Upper lobe of left lung (tissue), 6 donors: ENCODE data around the gene SLCO6A1. TPM values are rescaled to one million over a fixed set of nuclear protein-coding genes. Genes with fewer than 3 reads are reported as not detected.

Experiments used
- ATAC-seq, 2 donors: fragments of 200-7000 bp; cut with Tn5 transposase; one replicate each; pipeline ENCODE4 v1.9.1; 2022; ENCODE audit warnings: mild to moderate bottlenecking in 2 of 2, moderate library complexity in 2 of 2; ENCODE audit not compliant: low FRiP score in 2 of 2
- DNase-seq, 2 donors: peaks; one replicate each; pipeline ENCODE4 v3.0.0-alpha.2; 2019 to 2020
- H3K27ac ChIP-seq, 4 donors: fragments of 200-600 bp; sonication (generic); one replicate each; pipeline ENCODE4 v1.5.1; 2016 to 2019
- H3K27me3 ChIP-seq, 4 donors: fragments of 200-600 bp; sonication (generic); one replicate each; pipeline ENCODE4 v1.5.1; 2017 to 2019
- H3K36me3 ChIP-seq, 4 donors: fragments of 200-600 bp; sonication (generic); one replicate each; pipeline ENCODE4 v1.5.1; 2016 to 2019
- H3K4me1 ChIP-seq, 4 donors: fragments of 200-600 bp; sonication (generic); one replicate each; pipeline ENCODE4 v1.5.1; 2018 to 2019
- H3K4me3 ChIP-seq, 4 donors: fragments of 200-600 bp; sonication (generic); one replicate each; pipeline ENCODE4 v1.5.1; 2017 to 2019; ENCODE audit warnings: mild to moderate bottlenecking in 2 of 4, moderate library complexity in 1 of 4
- H3K9me3 ChIP-seq, 4 donors: fragments of 200-600 bp; sonication (generic); one replicate each; pipeline ENCODE4 v1.5.1; 2018 to 2019
- CTCF ChIP-seq, 6 experiments: fragments of 450-650 bp in 4 of 6; fragments of 200-600 bp in 2 of 6; sonication (generic) in 2 of 6; IDR thresholded peaks; one replicate each; pipeline ENCODE4 v1.5.1; 2016 to 2019; ENCODE audit warnings: antibody characterized with exemption in 6 of 6
- EP300 ChIP-seq, 4 donors: sonication (generic); formaldehyde crosslinking; IDR thresholded peaks; one replicate each; pipeline ENCODE4 v1.5.1; 2017; ENCODE audit warnings: antibody characterized with exemption in 4 of 4, control low read depth in 2 of 4
- POLR2A ChIP-seq, 4 donors: fragments of 450-650 bp; IDR thresholded peaks; one replicate each; pipeline ENCODE4 v1.5.1; 2016 to 2017; ENCODE audit warnings: antibody characterized with exemption in 4 of 4, mild to moderate bottlenecking in 2 of 4
- POLR2AphosphoS5 ChIP-seq, 2 donors: sonication (generic); formaldehyde crosslinking; IDR thresholded peaks; one replicate each; pipeline ENCODE4 v1.5.1; 2017; ENCODE audit warnings: antibody characterized with exemption in 2 of 2
- whole genome bisulfite sequencing, 2 donors: methylation state at CpG; one replicate each; pipeline ENCODE4 v1.1.5; 2017 to 2018; 5-methylcytosine and 5-hydroxymethylcytosine counted together
- total RNA-seq, 6 donors: library from RNA; depleted of rRNA in 4 of 6; stranded (reverse); fragments of >200 nt in 4 of 6; gene quantifications; one replicate each; pipeline versions ENCODE4 v1.1.0 to v1.2.1, GENCODE V29; 2016 to 2021
- donor health status: DM: no; HTN: no; CAD: no; lungs with moderate emphysema.
- donor health status: DM: no; HTN: yes; CAD: no; lungs with severe emphysema.

SLCO6A1 gene
- total RNA-seq, 6 donors from 2014 or later, result not detected

- WGBS, 2 donors, result 21 to 38% methylated on average over 1 of the region's 1 CpG
Measured at GRCh38 chr5:102481054-102481715, 17.6 kb downstream of the SLCO6A1 start.

GRCh38 chr5:102453716-102454115 lies 45.1 kb downstream of the SLCO6A1 start:
- TF ChIP-seq POLR2AphosphoS5 (IDR thresholded peaks at IDR 0.05) (no peak), EP300 (IDR thresholded peaks at IDR 0.05) (no peak), POLR2A (IDR thresholded peaks at IDR 0.05) (no peak), CTCF (IDR thresholded peaks at IDR 0.05) (no peak)
- no peak overlapping the region for H3K4me3 ChIP-seq

More at GRCh38 chr5:102481054-102481715, 17.6 kb downstream of the SLCO6A1 start:
- Histone ChIP-seq H3K27ac (no peak overlapping the region), H3K4me3 (no peak overlapping the region), H3K4me1 (no peaks in the 10 kb centered on the region), H3K9me3 (no peaks in the 10 kb centered on the region), H3K36me3 (no peaks in the 10 kb centered on the region), H3K27me3 (no peaks in the 10 kb centered on the region)
- ATAC-seq, result no peak
- TF ChIP-seq POLR2A (IDR thresholded peaks at IDR 0.05), result no peak
- TF ChIP-seq CTCF (IDR thresholded peaks at IDR 0.05), result no peak
- no peak for TF ChIP-seq POLR2AphosphoS5 (IDR thresholded peaks at IDR 0.05)
- no peak for TF ChIP-seq EP300 (IDR thresholded peaks at IDR 0.05)
- no peak for DNase-seq

GRCh38 chr5:102451082-102451481 lies 47.7 kb downstream of the SLCO6A1 start:
- Histone ChIP-seq H3K27me3 (no peaks in the 10 kb centered on the region), H3K27ac (no peak overlapping the region), H3K4me1 (no peaks in the 10 kb centered on the region), H3K4me3 (no peak overlapping the region), H3K9me3 (no peaks in the 10 kb centered on the region), H3K36me3 (no peaks in the 10 kb centered on the region)
- ATAC-seq (no peak), DNase-seq (no peak)
- WGBS, 2 donors, result 77 to 84% methylated on average over 2 to 3 of the region's 3 CpGs
- TF ChIP-seq POLR2A (IDR thresholded peaks at IDR 0.05) (no peak), CTCF (IDR thresholded peaks at IDR 0.05) (no peak), POLR2AphosphoS5 (IDR thresholded peaks at IDR 0.05) (no peak), EP300 (IDR thresholded peaks at IDR 0.05) (no peak)

More at GRCh38 chr5:102453716-102454115, 45.1 kb downstream of the SLCO6A1 start:
- H3K4me1 ChIP-seq, result no peaks in the 10 kb centered on the region
- H3K9me3 ChIP-seq, result no peaks in the 10 kb centered on the region
- DNase-seq (no peak), ATAC-seq (no peak)
- H3K27ac ChIP-seq, result no peak overlapping the region
- H3K27me3 ChIP-seq, result no peaks in the 10 kb centered on the region
- H3K36me3 ChIP-seq, result no peaks in the 10 kb centered on the region

GRCh38 chr5:102450313-102450990 lies 48.3 kb downstream of the SLCO6A1 start:
- DNase-seq, result no peak
- no peaks in the 10 kb centered on the region for H3K4me1 ChIP-seq
- 78 to 89% methylated on average over 2 to 5 of the region's 5 CpGs for WGBS, 2 donors
- no peak overlapping the region for H3K4me3 ChIP-seq
- H3K27me3 ChIP-seq, result no peaks in the 10 kb centered on the region
- H3K27ac ChIP-seq, result no peak overlapping the region
- TF ChIP-seq POLR2AphosphoS5 (IDR thresholded peaks at IDR 0.05) (no peak), CTCF (IDR thresholded peaks at IDR 0.05) (no peak), EP300 (IDR thresholded peaks at IDR 0.05) (no peak), POLR2A (IDR thresholded peaks at IDR 0.05) (no peak)
- no peaks in the 10 kb centered on the region for H3K36me3 ChIP-seq
- ATAC-seq, result peak in 1 of 2 donors; percentile 26
- no peaks in the 10 kb centered on the region for H3K9me3 ChIP-seq
